HS-27A (cell line): ENCODE results near the gene ITGBL1.

Experiments
- DNase-seq: peaks from one replicate; pipeline ENCODE4 v3.0.0-alpha.2; 2012; ENCODE audit warnings: low read depth, missing footprints

The ITGBL1 gene

DNA sequence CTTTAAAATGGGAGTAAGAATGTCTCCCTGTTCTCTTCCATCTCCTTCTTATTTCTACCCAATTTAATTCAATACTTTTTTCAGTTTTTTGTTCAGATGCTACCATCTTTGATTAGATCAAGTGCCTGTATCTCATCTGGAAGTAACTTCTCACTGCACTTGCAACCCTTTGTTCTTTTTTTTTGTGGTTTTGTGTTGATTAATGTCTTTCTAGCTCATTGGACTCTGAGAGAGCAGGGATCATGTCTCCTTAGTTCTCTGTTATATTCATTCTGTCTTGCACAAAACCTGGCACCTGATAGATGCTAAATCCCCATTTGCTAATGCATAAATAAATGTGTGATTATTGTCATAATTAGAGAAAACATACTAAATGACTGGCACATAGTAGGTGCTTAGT, 834 bp upstream of the ITGBL1 start:
- DNase-seq: no peak

DNA sequence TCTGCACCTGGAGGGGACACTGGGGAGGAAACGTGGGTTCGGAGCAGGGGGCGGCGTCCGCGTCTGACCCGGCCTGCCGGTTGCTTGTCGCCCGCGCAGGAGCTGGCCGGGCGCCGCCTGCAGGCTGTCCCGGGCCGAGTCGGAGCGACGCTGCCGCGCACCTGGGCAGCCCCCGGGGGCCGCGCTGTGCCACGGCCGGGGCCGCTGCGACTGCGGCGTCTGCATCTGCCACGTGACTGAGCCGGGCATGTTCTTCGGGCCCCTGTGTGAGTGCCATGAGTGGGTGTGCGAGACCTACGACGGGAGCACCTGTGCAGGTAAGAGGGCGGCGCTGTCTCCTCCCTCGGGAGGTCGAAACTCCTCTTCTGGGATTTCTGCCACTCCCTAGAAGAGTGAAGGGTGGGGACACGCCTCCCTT, 1.3 kb downstream of the ITGBL1 start:
- DNase-seq: no peak

DNA sequence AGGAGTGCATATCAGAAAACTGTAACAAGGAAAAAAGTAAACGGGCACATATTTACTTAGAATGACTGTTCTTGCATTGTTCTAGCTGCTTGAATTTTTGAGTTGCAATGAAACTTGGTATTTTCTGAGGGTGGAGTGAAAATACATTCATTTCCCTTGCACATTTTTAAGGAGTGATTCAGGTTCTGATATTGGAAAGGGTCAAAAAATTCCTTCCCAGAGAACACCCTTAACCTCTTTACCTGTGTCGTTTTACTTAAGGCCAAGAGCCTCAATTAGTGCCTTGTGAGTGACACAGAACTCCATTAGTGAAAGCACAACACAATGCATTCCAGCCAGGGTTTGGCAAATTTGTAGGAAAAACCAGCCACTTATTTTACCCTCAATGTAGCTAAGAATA, 2.3 kb downstream of the ITGBL1 start:
- DNase-seq: no peak

DNA sequence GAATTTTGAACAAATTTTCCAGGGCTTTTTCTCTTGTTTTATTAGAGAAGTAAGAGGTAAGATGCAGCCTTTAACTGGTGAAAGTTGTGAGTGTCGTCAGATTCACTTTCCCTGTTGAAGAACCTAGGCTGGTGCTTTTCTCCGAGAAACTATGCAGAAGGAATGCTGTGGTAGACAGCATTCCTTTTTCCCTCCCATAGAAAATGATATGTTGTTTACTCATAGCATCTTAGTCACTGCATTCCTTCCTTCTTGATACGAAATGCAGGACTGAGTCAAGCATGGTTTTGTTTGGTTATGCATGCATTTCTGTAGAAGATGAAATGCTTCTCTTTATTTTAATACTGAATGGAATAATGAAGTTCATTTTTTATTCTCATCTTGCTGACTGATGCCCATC, 3.4 kb downstream of the ITGBL1 start:
- no peak for DNase-seq

DNA sequence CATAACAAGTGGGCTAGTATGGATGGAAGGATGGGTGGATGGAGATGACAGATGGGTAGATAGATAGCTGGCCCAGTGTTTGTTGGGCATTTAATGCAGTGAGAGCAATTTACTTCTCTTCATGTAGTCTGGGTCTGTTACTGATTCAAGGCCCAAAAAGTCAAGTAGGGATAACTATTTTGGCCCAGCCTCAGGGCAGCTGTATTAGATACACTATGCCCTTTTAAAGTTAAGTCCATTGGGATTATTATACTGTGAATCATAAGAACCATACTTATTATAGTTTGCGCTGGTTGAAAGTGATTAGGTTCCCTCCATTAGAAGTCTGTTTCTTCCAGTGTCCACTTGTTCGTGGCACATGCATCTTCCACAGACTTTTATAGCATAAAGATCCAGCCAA, 4.7 kb downstream of the ITGBL1 start:
- DNase-seq: no peak

DNA sequence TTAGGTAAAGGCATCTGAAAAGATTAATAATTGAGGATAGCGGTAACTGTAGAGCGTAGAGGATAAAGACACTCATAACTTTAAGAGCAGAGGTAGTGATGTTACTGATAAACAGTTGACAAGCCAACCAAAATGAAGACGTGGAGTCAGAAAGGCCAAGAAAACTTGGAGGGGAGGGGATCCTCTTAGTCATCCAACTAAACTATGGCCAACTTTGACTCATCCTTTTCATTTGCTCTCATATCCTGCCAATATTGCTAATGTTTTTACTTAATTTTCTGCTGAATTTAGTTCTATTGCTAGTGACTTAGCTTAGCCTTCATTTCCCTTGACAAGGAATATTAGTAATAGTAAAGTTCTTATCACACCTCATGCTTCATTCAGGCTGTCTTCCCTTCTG, 13.4 kb downstream of the ITGBL1 start:
- no peak for DNase-seq

DNA sequence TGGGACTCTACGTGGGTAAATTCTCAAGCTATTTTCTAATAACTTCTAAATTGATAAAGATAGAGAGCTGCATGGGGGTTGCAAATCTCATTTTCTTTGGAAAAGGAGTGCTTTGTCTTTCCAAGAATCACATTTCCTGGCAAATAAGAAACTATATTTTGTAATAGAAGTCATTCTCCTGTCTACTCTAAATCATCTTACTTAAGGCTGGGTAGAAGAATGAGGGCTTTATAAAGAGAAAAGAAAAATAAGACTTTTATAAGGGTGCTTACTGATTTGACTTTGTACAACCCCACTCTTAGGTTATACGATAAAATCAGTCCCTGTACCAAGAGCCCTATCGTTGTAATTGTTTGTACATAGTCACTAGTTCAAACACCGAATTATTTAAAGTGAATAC, 14.9 kb downstream of the ITGBL1 start:
- DNase-seq: no peak

DNA sequence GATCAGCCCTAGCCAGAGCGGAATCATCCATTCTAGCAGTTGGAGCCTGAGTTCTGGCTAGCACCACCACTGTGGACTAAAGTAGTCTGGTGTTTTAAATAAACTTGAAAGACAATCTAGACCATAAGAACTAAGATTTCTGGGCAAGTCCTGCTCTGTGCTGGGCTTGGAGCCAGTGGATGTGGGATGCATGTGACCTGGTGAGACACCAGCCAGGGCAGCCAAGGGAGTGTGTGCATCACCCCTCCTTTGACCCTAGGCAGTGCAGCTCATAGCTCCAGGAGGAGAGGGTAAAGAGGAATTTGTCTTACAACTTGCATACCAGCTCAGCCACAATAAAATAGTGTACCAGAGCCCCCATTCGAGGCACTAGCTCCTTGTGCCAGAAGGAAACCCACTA, 21.0 kb downstream of the ITGBL1 start:
- no peak for DNase-seq

DNA sequence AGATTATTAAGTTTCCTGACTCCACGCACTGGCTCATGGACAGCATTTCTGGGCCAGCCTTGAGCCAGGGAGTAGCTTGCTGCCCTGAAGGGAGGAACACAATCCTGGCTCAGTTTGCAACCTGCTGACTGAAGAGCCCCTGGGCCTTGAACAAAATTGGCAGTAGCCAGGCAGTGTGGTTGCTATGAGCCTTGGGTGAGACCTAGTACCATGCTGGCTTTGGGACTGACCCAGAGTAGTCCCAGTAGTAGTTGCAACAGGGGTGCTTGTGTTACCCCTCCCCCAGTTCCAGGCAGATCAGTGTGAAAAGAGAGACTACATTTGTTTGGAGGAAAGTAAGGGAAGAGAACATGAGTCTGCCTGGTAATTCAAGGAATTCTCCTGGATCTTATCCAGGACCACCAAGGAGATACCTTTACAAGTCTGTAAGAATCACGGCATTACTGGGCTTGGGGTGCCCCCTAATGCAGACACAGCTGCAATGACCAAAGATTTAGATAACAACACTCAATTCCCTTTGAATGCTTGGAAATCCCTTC, 22.0 kb downstream of the ITGBL1 start:
- DNase-seq: no peak

DNA sequence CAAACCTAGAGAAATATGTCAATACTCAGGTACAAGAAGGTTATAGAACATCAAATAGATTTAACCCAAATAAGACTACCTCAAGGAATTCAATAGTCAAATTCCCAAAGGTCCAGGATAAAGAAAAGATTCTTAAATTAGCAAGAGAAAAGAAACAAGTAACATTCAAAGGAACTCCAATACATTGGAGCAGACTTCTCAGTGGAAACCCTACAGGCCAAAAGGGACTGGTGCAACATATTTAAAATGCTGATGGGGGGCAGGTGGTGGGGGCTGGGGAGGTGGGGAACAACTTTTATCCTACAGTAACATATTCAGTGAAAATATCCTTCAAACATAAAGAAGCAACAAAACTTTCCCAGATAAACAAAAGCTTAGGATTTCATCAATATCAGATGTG, 23.1 kb downstream of the ITGBL1 start:
- no peak for DNase-seq

DNA sequence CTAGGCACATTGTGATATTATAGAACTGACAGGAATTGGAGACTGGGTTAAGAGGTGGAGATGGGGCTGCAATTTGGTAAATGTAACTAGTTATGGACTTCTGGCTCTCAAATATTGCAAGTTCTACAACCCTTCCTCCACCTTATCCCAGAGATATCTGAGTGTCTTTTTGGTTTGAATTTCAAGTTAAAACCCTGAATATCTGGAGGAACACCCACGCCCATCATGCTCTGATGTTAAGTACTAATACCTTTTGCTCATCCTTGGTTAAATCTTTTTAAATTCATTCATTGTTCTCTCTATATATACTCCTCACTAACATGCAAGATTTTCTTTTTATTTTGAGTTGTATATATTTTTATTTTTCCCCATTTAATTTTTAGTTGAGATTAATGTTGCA, 28.9 kb downstream of the ITGBL1 start:
- no peak for DNase-seq

DNA sequence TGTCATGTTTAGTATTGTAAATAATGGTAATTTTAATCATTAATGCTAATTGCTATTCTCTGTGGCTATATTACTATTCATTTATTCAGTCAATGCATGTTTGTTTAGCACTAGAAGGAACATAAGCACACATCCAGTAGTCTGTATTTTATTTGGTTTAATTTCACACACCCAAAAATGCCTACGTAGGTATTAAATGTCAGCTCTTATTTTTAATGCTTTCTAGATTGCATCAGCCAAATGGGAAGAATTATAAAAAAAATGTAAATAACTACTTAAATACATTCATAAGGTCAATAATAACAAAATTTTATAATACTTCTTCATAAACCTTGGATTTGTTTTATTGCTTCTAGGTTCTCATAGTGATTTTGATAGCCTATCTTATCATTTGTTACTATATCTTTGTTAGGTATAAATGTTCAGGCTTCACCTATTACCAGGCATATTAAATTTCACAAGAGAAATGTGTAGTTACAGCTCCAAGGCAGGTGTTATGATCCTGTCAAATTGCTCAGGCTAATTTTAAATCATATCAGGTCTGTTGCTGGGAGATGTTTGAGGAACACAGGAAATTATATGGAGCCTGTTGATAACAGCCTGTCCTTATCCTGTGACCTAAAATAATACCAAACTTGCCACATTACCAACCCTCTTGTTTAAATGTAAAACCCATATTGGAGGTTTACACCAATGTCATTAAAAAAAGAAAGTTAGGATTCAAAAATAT, 34.4 kb downstream of the ITGBL1 start:
- no peak for DNase-seq

DNA sequence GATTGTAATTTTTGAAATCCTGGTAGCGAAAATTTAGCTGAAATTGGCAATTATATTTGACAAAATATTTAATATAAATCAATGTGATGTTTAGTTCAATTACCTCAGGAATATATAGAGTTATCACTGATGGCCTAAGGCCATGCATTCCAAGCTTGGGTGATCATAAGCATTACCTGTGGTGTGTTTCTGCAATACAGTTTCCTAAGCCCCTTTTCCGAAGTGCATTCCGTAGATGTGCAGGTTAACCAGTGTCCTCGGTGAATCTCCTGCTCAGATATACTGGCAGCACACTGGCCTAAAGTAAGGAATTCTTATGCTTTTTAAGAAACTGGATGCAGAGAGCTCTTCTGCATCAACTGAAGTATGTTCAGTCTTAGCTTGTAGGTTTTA, 35.0 kb downstream of the ITGBL1 start:
- DNase-seq: no peak

DNA sequence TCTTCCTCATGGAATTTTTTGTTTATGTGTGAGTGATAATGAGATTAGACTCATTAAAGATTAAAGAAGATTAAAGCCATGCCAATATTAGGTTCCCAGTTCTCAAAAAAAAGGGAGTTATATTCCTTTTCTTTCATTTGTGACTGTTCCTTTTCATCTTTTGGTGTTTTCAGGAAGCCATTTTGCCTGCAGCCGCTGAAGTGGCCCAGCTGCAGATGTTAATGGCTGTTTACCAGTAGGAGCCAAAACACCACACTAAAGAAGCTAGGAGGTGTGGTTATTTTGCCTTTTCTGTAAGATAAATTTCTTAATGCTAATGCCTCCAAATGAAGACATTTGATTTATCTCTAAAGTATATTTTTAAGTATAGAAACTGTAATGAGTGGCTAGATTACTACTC, 36.3 kb downstream of the ITGBL1 start:
- no peak for DNase-seq

DNA sequence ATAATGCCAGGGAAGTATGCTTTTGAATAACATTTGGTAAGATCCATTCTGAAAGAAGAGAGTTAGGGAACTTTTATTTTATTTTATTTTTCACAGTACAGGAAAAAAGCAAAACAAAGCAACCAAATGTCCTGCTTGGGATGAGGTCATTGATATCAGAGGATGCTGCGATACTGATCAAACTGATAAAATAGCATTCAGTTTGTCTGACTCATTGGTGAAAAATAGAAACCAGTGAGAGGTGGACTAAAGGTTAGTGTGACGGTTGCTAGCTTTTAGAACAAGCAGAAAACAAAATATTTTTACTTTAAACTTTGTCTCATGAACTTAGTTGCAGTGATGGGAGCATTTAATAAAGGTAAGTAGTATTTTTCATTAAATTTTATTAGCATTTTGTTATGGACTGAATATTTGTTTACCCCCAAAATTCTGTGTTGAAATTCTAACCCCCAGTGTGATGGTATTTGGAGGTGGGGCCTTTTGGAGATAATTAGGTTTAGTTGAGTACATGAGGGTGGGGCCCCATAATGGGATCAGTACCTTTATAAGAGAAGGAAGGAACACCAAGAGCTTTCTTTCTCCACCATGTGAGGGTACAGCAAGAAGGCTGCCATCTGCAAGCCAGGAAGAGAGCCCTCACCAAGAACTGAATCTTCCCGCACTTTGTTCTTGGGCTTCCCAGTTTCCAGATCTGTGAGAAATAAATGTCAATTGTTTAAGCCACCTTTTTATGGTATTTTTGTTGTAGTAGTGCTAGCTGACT, 37.3 kb downstream of the ITGBL1 start:
- no peak for DNase-seq

DNA sequence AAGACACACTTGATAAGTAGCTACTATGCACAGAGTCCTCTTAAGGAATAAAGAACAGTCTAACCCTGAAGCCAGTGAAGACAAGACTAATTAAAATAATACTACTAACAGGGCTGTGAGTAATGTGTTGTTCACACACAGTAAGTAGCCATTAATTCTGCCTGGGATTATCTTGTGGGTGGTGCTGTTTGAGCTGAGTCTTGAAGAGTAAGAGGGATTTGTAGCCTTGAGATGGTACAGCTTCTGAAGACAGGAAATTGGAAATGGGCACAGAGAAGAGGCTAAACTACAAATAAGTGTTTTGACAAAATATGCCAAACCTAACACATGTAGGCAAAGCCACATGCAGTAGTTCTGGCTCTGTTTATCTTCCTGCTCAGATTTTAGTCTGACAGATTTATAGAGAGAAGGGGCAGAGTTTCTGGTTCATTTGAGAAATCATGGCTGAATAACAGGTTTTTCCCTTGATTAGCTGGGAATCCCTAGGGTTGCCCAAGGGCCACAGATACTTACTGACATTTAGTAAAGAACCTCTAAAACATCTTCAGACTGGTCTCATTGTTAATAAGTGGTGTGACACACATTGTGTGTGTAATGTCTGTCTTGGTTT, 38.0 kb downstream of the ITGBL1 start:
- DNase-seq: no peak

DNA sequence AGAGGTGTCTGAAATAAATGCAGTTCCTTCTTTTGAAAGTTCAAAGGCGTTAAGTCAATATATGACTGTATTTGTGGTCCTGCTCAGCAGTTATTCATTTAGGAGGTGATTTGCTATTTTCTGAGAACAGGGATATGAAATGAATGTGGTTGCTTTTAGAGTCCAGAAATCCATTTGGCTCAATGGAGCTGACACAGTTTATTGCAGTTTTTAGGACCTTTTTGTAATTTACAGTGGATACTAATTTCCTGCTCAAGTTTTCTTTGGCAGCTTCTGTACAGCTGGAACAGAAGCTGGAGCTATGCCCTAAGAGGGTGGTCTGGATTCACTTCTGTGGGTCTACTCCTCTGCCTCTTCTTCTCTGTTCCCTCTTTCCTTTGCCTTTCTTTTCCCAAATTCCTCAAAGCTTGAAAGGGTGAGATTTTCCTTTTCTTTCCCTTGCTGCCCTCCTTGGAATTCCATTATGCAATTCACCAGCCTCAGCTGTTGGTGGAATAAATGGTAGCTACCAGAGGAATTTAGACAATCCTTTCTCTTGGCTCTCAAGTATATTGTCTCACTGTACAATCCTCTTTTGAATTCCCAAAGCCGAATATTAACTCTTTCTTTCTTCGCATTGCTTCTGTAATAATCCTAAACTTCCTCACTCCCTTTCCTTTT, 39.9 kb downstream of the ITGBL1 start:
- no peak for DNase-seq

DNA sequence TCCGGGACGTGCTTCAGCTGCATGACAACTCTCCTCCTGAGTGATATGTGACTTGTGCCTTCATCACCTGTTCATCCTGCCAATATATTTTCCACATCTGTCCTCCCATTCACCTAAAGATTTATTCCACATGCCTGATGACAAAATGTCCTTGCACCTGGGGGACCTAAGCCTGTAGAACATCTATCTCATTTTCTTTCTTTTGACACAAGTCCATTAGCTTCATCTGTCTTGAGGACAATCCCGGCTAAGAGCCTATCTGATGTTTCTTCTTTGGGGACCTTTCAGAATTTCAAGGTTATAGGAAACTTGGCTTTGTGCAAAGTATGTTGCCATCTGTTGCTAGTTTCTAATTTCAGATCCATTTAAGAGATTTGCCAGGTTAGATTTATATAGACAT, 41.1 kb downstream of the ITGBL1 start:
- DNase-seq: no peak

DNA sequence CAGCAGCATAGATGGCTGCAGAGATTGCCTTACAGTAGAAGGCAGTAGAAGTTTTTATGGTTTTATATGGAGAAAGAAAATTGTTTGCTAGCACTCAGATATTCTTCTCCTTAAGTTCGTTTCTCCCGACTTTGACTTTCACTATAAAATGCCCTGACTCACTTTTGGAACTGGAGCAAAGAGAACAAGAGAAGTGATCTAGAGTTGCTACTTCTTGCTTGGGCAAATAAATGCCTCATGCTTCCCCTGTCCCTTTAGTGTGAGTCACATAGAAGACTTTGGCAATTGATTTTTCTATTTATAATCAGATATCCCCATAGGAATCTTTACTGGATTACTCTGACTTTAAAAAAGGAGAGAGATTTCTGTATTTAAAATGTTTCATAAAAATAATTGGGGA, 46.9 kb downstream of the ITGBL1 start:
- DNase-seq: no peak

DNA sequence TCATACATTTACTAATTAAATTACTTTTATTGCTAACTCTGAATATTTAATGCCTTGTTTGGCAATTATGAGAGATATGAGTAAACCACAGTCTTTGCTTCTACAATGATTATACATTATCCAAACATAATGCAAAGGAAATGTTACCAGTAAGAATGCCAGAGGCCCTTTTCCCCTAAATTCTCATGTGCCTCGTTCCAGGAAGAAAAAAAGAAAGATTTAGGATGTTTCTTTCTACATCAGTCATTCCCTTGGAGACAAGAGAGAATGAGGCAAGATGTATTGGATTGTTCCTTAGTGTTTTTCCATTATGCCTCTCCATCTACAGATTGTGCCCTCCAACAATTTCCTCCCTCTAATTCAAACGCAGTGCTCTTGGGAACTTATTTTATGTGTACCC, 50.1 kb downstream of the ITGBL1 start:
- no peak for DNase-seq

DNA sequence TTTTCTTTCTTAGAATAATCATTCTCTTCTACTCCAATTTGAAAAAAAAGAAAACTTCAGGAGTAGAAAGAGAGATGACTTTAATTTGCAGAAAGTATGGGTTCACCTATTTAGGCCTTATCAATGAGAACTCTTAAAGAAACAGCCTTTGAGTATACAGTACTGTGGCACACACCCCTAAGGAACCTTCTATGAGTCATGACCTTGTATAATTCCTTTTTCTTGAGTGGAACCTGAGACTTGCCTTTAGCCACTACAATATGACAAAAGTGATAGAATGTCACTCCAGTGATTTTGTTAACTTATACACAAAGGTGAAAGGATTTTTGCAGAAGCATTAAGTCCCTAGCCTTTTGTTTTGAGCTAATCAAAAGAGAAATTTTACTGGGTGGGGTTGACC, 58.7 kb downstream of the ITGBL1 start:
- no peak for DNase-seq

DNA sequence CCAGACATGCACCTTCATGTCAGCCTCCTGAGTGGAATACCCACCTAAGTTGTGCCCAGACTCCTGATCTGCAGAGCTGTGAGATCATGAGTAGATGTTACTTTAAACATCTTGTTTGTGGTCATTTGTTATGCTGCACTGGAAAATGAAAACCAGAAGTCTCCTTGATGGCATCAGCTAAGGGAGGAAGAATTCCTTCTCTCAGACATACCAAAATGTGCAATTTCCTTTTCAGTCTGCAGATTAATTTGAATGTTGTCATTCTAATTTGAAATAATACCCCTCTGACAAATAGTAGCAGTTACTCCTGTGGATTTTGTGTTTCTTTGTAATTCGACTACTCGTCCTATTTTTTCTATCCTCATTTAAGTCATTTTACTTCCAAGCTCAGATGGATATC, 59.3 kb downstream of the ITGBL1 start:
- no peak for DNase-seq

DNA sequence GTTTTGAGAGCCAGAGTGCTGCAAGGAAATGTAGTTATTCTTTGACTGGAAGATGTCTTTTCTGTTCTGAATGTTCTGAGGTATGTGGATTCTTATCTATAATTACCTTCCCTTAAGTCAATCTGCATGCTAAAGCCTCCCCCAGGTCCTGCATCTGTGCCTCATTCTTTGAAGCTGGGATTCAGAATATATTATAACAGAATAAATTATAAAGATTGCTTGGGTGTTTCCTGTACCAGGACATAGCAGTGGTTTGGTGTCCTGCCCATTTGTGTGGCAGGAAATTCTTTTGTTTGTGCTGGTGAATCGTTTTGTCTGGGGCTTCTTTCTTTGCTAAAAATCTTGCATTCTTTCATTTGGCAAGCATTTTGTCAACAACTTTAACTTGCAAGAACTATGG, 60.2 kb downstream of the ITGBL1 start:
- no peak for DNase-seq
